Upper lobe of right lung (tissue), 1 donor: Measurements from ENCODE around the gene FRYL. TPM values are rescaled to one million over a fixed set of nuclear protein-coding genes. Genes with fewer than 3 reads are reported as not detected.

Experiments
- ATAC-seq: fragments of 200-7000 bp; cut with Tn5 transposase; one replicate; pipeline ENCODE4 v1.9.1; 2020; ENCODE audit warnings: mild to moderate bottlenecking, moderate library complexity
- DNase-seq: peaks from one replicate; pipeline ENCODE4 v3.0.0-alpha.2; 2020
- H3K27ac ChIP-seq: fragments of 200-600 bp; one replicate; pipeline ENCODE4 v1.8.0; 2022
- H3K27me3 ChIP-seq: fragments of 200-600 bp; one replicate; pipeline ENCODE4 v1.8.0; 2022; ENCODE audit warnings: mild to moderate bottlenecking
- H3K36me3 ChIP-seq: fragments of 200-600 bp; one replicate; pipeline ENCODE4 v1.8.0; 2022
- H3K4me1 ChIP-seq: fragments of 200-600 bp; one replicate; pipeline ENCODE4 v1.8.0; 2022
- H3K4me3 ChIP-seq: fragments of 200-600 bp; one replicate; pipeline ENCODE4 v1.8.0; 2022; ENCODE audit warnings: mild to moderate bottlenecking
- H3K9me3 ChIP-seq: fragments of 200-600 bp; one replicate; pipeline ENCODE4 v1.8.0; 2022
- CTCF ChIP-seq: fragments of 200-600 bp; IDR thresholded peaks from one replicate; pipeline ENCODE4 v1.8.0; 2022; ENCODE audit warnings: antibody characterized with exemption
- intact Hi-C: fragments of 100-400 bp; cut with DNase I; formaldehyde crosslinking; loops from one replicate; pipeline ENCODE4 v1.11.0; 2022
- total RNA-seq: library from RNA; stranded (reverse); fragmentation: NEBNext Ultra II Directional; extraction: Animal tissue kit (Norgen Biotek cat#: 25700); gene quantifications from one replicate; pipeline ENCODE4 v1.2.1, GENCODE V29; 2021
- donor health status: DM: no; HTN: yes; CAD: no; lungs with severe emphysema.

The FRYL gene
- total RNA-seq, 1 donor from 2014 or later, result 71.9 TPM

GRCh38 chr4:48780865-48781214, 761 bp upstream of the FRYL start:
- H3K4me1 ChIP-seq, result peaks cover 25% of the 10 kb centered on the region
- H3K27me3 ChIP-seq, result no peaks in the 10 kb centered on the region
- intact Hi-C loops, result no loop called here
- ATAC-seq (no peak), DNase-seq (no peak)
- H3K9me3 ChIP-seq, result no peaks in the 10 kb centered on the region
- H3K4me3 ChIP-seq, result peak overlapping the region; percentile 98
- TF ChIP-seq CTCF, result no peak
- H3K36me3 ChIP-seq, result no peaks in the 10 kb centered on the region
- peak overlapping the region; percentile 82 for H3K27ac ChIP-seq

- intact Hi-C loops, result no loop called here
- ATAC-seq (peak; percentile 74), DNase-seq (peak; percentile 87)
- TF ChIP-seq CTCF, result peak; percentile 10
- peak overlapping the region; percentile 98 for H3K4me3 ChIP-seq
- peak overlapping the region; percentile 95 for H3K27ac ChIP-seq
- no peaks in the 10 kb centered on the region for H3K9me3 ChIP-seq
- H3K36me3 ChIP-seq, result no peaks in the 10 kb centered on the region
- H3K27me3 ChIP-seq, result no peaks in the 10 kb centered on the region
- peaks cover 38% of the 10 kb centered on the region for H3K4me1 ChIP-seq
Observed at GRCh38 chr4:48779095-48779997, 733 bp downstream of the FRYL start.

GRCh38 chr4:48778431-48779094, 1.5 kb downstream of the FRYL start:
- peaks cover 42% of the 10 kb centered on the region for H3K4me1 ChIP-seq
- intact Hi-C loops, result no loop called here

GRCh38 chr4:48777739-48778138, 2.3 kb downstream of the FRYL start:
- Histone ChIP-seq H3K27ac (peak overlapping the region; percentile 3), H3K4me3 (peak overlapping the region; percentile 98), H3K27me3 (no peaks in the 10 kb centered on the region), H3K36me3 (no peaks in the 10 kb centered on the region), H3K9me3 (no peaks in the 10 kb centered on the region), H3K4me1 (peaks cover 50% of the 10 kb centered on the region)
- no peak for TF ChIP-seq CTCF
- intact Hi-C loops, result no loop called here
- no peak for ATAC-seq
- no peak for DNase-seq

More at GRCh38 chr4:48778431-48779094, 1.5 kb downstream of the FRYL start:
- no peak for TF ChIP-seq CTCF
- DNase-seq (no peak), ATAC-seq (no peak)
- H3K27me3 ChIP-seq, result no peaks in the 10 kb centered on the region
- peak overlapping the region; percentile 95 for H3K27ac ChIP-seq
- H3K9me3 ChIP-seq, result no peaks in the 10 kb centered on the region
- peak overlapping the region; percentile 98 for H3K4me3 ChIP-seq
- no peaks in the 10 kb centered on the region for H3K36me3 ChIP-seq

GRCh38 chr4:48774760-48775710, 5.0 kb downstream of the FRYL start:
- intact Hi-C loops, result no loop called here
- ATAC-seq, result no peak
- Histone ChIP-seq H3K4me1 (peaks cover 57% of the 10 kb centered on the region), H3K4me3 (no peak overlapping the region), H3K27ac (no peak overlapping the region), H3K9me3 (no peaks in the 10 kb centered on the region), H3K36me3 (no peaks in the 10 kb centered on the region), H3K27me3 (no peaks in the 10 kb centered on the region)
- no peak for DNase-seq
- no peak for TF ChIP-seq CTCF
